ENCODE data around the gene IL17RB. TPM values are rescaled to one million over a fixed set of nuclear protein-coding genes. Genes with fewer than 3 reads are reported as not detected.

The IL17RB gene
- total RNA-seq, 4 donors from 2014 or later, result 3.3 to 7.1 (median 5.0) TPM

DNA sequence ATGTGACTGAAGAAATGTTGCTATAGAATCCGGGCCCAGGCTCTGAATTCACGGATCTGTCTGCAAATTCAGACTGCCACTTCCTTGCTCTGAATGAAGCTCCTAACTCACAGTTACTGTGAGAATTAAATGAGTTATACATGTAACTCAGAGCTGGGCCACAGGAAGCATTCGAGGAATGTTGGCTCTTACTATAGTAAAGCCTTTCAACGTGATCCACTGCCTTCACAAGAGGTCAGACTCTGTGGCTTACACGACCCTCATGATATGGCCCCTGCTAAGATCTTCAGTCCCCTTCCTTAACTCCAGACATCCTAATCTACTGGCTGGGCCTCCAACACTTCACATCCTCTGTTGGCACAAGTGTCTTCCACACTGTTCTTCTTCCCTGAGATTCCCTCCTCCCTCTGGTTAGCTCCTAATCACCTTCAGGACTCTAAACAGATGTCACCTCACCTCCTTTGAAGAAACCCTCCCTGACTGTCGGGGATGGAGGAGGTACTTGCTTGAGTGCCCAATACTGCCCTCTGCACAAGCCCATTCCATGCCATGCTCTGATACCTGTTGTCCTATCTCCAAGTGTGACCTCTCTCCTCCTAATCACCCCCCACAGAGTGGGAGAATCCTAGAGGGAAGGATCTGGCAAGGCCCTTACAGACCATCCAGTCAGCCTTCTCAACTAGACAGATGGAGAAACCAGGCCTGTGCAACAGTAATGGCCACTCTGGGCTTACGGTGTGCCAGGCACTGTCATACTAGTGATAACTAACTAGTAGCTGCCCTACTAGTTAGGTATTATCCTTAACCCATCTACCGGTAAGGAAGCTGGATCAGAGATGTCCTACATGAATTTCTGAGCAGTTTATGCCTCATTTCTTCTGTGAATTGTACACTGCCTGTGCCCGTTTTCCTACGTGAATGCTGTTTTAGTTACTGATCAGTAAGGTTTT, 34.3 kb downstream of the IL17RB start:
- WGBS, 2 donors, result 38 to 47% methylated on average over 10 of the region's 10 CpGs
- H3K4me1 ChIP-seq, result peaks cover 0 to 15% (median 11%) of the 10 kb centered on the region in 4 donors
- no peaks in the 10 kb centered on the region for H3K27me3 ChIP-seq
- no peak for DNase-seq (ENCODE audit: low spot score in 2 of 2)
- no peaks in the 10 kb centered on the region for H3K9me3 ChIP-seq
- H3K27ac ChIP-seq, result peak overlapping the region in 2 of 4 donors; percentile 86 to 94
- TF ChIP-seq, protein P1, sequence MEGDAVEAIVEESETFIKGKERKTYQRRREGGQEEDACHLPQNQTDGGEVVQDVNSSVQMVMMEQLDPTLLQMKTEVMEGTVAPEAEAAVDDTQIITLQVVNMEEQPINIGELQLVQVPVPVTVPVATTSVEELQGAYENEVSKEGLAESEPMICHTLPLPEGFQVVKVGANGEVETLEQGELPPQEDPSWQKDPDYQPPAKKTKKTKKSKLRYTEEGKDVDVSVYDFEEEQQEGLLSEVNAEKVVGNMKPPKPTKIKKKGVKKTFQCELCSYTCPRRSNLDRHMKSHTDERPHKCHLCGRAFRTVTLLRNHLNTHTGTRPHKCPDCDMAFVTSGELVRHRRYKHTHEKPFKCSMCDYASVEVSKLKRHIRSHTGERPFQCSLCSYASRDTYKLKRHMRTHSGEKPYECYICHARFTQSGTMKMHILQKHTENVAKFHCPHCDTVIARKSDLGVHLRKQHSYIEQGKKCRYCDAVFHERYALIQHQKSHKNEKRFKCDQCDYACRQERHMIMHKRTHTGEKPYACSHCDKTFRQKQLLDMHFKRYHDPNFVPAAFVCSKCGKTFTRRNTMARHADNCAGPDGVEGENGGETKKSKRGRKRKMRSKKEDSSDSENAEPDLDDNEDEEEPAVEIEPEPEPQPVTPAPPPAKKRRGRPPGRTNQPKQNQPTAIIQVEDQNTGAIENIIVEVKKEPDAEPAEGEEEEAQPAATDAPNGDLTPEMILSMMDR (IDR thresholded peaks at IDR 0.05), result no peak
- TF ChIP-seq EP300 (IDR thresholded peaks at IDR 0.05) (no peak), POLR2A (IDR thresholded peaks at IDR 0.05) (no peak)
- H3K36me3 ChIP-seq, result peaks cover 0 to 66% (median 17%) of the 10 kb centered on the region in 3 donors
- H3K4me3 ChIP-seq, result peak overlapping the region; percentile 65 to 97 (median 89)

DNA sequence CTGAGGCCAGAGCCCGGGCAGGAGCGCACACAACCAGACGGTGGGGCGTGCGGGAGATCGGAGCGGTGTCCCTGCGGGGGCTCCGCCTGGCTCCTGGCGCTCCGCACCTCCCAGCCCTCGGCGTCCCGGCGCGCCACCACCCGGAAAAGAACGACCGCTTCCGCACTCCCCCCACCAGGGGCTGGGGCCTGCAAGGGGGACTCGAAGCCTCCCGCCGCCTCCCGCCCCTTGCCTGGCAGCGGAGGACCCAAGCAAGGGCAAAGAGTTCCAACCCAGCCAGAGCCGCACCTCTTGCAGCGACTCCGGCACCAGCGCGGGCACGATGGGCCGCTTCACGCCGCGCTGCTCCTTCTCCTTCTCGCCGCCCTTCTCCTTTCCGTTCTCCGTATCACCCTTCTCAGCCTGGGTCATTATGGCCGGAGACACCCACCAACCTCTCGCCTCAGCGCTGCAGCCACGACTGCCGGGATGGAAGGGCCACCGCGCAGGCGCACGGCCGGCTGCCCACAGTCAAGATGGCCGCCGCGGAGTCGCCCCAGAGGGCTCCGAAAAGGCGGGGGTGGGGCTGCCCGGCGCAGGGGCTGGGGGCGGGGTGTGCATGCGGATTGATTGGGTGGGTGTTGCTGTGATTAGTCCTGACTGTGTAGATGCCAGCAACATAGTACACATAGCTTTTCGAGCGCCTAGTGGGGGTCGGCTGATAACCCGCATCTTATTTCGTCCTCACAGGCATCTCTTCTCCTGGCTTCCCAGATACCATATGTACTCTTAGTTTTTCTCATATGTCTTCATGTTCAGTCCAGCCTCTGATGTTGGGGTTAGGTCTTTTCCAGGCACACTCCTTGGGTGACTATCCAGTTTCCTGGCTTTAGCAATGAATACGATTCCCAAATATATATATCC, 35.6 kb downstream of the IL17RB start, which contains the start of gene ACTR8:
Gene ACTR8 (minus strand): TSS at position 462 of the 903 bp plus-strand sequence. CDS start 51 bp downstream, at position 411.
- peak; percentile 54 to 68 for DNase-seq (ENCODE audit: low spot score in 2 of 2)
- 1% methylated on average over 38 to 59 of the region's 65 CpGs for WGBS, 2 donors
- Histone ChIP-seq H3K4me1 (peaks cover 0 to 15% (median 11%) of the 10 kb centered on the region in 4 donors), H3K9me3 (no peaks in the 10 kb centered on the region), H3K27me3 (no peaks in the 10 kb centered on the region), H3K4me3 (peak within 1 kb of the TSS; percentile 65 to 97 (median 89)), H3K27ac (peak within 1 kb of the TSS; percentile 61 to 94 (median 86)), H3K36me3 (peaks cover 0 to 64% (median 12%) of the 10 kb centered on the region in 3 donors)
- TF ChIP-seq, protein P1 (IDR thresholded peaks at IDR 0.05), result peak in 2 of 5 experiments; percentile 41 to 46
- TF ChIP-seq POLR2A (IDR thresholded peaks at IDR 0.05) (peak; percentile 23 to 53), EP300 (IDR thresholded peaks at IDR 0.05) (peak; percentile 61 to 92)

DNA sequence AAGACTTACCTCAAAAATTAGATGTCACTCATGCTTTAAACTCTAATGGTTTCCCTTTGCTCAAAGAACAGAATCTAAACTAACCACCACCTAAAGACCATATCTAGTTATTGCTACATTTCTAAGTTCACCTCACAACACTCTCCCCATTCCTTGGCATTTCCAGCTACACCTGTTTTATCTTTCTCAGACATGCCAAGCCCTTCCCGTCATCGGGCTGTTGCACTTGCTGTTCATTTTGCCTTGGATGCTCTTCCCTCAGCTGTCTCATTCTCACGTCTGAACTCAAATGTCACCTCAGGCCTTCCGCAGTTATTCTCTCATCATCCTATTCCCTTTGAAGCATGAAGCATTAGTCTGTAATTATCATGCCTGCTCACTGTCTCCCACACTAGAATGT, 36.6 kb downstream of the IL17RB start:
- Histone ChIP-seq H3K36me3 (peaks cover 0 to 64% (median 1%) of the 10 kb centered on the region in 3 donors), H3K27me3 (no peaks in the 10 kb centered on the region), H3K27ac (no peak overlapping the region), H3K4me3 (no peak overlapping the region), H3K9me3 (no peaks in the 10 kb centered on the region), H3K4me1 (peaks cover 0 to 15% (median 11%) of the 10 kb centered on the region in 4 donors)
- WGBS, 2 donors, result 91 to 96% methylated on average over 4 of the region's 4 CpGs
- TF ChIP-seq POLR2A (IDR thresholded peaks at IDR 0.05), result no peak
- no peak for TF ChIP-seq EP300 (IDR thresholded peaks at IDR 0.05)
- TF ChIP-seq, protein P1 (IDR thresholded peaks at IDR 0.05), result no peak
- DNase-seq (ENCODE audit: low spot score in 2 of 2), result no peak

DNA sequence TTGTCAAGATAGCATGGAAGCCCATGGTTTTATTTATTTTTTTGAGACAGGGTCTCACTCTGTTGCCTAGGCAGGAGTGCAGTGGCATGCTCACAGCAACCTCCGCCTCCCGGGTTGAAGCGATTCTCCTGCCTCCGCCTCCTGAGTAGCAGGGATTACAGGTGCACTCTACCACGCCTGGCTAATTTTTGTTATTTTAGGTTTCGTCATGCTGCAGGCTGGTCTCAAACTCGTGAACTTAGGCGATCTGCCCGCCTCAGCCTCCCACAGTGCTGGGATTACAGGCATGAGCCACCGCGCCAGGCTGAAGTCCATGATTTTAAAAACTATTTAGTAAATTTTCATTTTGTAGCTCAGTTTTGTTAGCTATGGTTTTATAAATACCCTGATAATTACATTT, 38.3 kb downstream of the IL17RB start:
- no peak overlapping the region for H3K27ac ChIP-seq
- WGBS, 2 donors, result 87 to 90% methylated on average over 11 of the region's 11 CpGs
- no peak for TF ChIP-seq POLR2A (IDR thresholded peaks at IDR 0.05)
- no peak for TF ChIP-seq EP300 (IDR thresholded peaks at IDR 0.05)
- TF ChIP-seq, protein P1 (IDR thresholded peaks at IDR 0.05), result no peak
- H3K36me3 ChIP-seq, result peaks cover 0 to 59% (median 0%) of the 10 kb centered on the region in 3 donors
- H3K9me3 ChIP-seq, result no peaks in the 10 kb centered on the region
- no peak overlapping the region for H3K4me3 ChIP-seq
- no peaks in the 10 kb centered on the region for H3K27me3 ChIP-seq
- DNase-seq (ENCODE audit: low spot score in 2 of 2), result no peak
- H3K4me1 ChIP-seq, result peaks cover 0 to 25% (median 11%) of the 10 kb centered on the region in 4 donors

All from tibial nerve (tissue), 4 donors.